ENCODE data around the gene UCP3. TPM values are rescaled to one million over a fixed set of nuclear protein-coding genes. Genes with fewer than 3 reads are reported as not detected.
A peak's percentile ranks its signal among the peaks of the same experiment; 100 is the strongest.

Gene UCP3
- total RNA-seq, 1 experiment from 2014 or later = 1.3 TPM

DNA sequence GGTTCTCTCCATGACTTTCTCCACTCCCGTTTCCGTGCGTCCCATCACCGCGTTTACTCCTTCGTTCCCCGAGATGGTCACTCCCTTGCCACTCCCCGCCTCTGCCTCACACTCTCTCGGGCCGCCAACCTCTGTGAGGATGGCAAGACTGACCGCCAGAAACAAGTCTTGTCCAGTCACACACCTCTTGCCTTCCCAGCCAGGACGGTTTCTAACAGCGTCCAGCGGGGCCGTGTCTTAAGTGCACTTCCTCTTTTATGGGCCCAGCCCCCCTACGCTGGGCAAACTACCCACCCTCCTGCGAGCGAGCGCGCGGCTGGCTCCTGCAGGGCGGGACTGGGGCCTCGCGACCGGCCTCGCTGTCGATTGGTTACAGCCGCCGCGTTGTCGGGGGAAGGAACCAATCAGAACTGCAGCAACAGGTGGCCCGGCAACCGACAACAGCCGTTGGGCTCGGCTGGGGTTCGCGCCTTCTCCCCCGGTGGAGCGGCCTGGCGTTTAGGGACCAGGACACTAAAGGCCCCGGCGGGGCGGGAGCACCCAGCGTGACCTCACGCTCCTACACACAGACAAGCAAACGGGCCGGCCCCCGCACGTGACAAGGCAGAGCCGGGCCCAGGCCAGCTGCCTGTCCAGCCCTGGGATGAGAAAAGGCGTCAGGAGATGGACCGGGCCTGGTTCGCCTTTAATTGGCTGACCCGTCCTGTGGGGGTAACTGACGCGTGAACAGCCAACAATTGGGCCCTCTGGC, 25.7 kb downstream of the UCP3 start:
- Histone ChIP-seq H3K36me3 (ENCODE audit: control insufficient read depth in 1 of 2, insufficient read depth in 2 of 2, low read length in 2 of 2) (no peaks in the 10 kb centered on the region), H3K27me3 (ENCODE audit: insufficient read depth, low read length) (no peaks in the 10 kb centered on the region), H3K9me2 (ENCODE audit: insufficient read depth) (no peaks in the 10 kb centered on the region), H4K20me1 (ENCODE audit: insufficient read depth) (no peaks in the 10 kb centered on the region), H3K9ac (ENCODE audit: low read length) (peak overlapping the region; percentile 66), H3K27ac (ENCODE audit: low read depth, low read length) (peak overlapping the region; percentile 85), H3K79me2 (ENCODE audit: insufficient read depth, low read length) (0 out of 2 replicates have a peak, but pooled peaks cover 3% of the 10 kb centered on the region), H3K4me3 (replicated peaks in 1 of 2; ENCODE audit: low read depth in 1 of 2, low read length in 2 of 2) (peak overlapping the region; percentile 57 to 66), H3K9me3 (ENCODE audit: control insufficient read depth in 1 of 2, insufficient read depth in 1 of 2, low read depth in 1 of 2, low read length in 2 of 2) (no peaks in the 10 kb centered on the region), H2AFZ (ENCODE audit: low read depth, low read length, poor library complexity, severe bottlenecking) (peak overlapping the region; percentile 56), H3K4me2 (ENCODE audit: low read length) (peak overlapping the region; percentile 91), H3K4me1 (ENCODE audit: control insufficient read depth in 1 of 2, insufficient read depth in 2 of 2, low read length in 2 of 2) (peaks cover 16 to 37% of the 10 kb centered on the region in 2 experiments)
- TF ChIP-seq POLR2AphosphoS5 (IDR thresholded peaks at IDR 0.05; ENCODE audit: low read depth, low read length) (peak; percentile 52; the same call in 1 of the 2 replicates), EZH2 (IDR thresholded peaks at IDR 0.05) (no peak), POLR2A (IDR thresholded peaks at IDR 0.05; ENCODE audit: borderline replicate concordance, extremely low read depth, insufficient read depth, insufficient read length) (peak; percentile 36), EZH2phosphoT487 (IDR thresholded peaks at IDR 0.05; ENCODE audit: borderline replicate concordance) (no peak), SRF (IDR thresholded peaks at IDR 0.05; ENCODE audit: low read depth) (no peak), ELF1 (IDR thresholded peaks at IDR 0.05; ENCODE audit: borderline replicate concordance, low read depth) (no peak), CEBPB (IDR thresholded peaks at IDR 0.05; ENCODE audit: low read depth) (no peak), SP1 (IDR thresholded peaks at IDR 0.05; ENCODE audit: low read depth) (peak; percentile 73), CBX3 (IDR thresholded peaks at IDR 0.05; ENCODE audit: low read depth) (no peak; the same call in 1 of the 2 replicates), SIN3A (IDR thresholded peaks at IDR 0.05; ENCODE audit: low read depth) (peak; percentile 48; the same call in 1 of the 2 replicates), YY1 (IDR thresholded peaks at IDR 0.05; ENCODE audit: extremely low read depth, insufficient replicate concordance, low read depth, low read length) (peak; percentile 34), ZFX (IDR thresholded peaks at IDR 0.05) (peak; percentile 62; the same call in 1 of the 2 replicates)
- TF ChIP-seq, protein P1, sequence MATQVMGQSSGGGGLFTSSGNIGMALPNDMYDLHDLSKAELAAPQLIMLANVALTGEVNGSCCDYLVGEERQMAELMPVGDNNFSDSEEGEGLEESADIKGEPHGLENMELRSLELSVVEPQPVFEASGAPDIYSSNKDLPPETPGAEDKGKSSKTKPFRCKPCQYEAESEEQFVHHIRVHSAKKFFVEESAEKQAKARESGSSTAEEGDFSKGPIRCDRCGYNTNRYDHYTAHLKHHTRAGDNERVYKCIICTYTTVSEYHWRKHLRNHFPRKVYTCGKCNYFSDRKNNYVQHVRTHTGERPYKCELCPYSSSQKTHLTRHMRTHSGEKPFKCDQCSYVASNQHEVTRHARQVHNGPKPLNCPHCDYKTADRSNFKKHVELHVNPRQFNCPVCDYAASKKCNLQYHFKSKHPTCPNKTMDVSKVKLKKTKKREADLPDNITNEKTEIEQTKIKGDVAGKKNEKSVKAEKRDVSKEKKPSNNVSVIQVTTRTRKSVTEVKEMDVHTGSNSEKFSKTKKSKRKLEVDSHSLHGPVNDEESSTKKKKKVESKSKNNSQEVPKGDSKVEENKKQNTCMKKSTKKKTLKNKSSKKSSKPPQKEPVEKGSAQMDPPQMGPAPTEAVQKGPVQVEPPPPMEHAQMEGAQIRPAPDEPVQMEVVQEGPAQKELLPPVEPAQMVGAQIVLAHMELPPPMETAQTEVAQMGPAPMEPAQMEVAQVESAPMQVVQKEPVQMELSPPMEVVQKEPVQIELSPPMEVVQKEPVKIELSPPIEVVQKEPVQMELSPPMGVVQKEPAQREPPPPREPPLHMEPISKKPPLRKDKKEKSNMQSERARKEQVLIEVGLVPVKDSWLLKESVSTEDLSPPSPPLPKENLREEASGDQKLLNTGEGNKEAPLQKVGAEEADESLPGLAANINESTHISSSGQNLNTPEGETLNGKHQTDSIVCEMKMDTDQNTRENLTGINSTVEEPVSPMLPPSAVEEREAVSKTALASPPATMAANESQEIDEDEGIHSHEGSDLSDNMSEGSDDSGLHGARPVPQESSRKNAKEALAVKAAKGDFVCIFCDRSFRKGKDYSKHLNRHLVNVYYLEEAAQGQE (IDR thresholded peaks at IDR 0.05; ENCODE audit: low read depth) = no peak
- TF ChIP-seq, protein P2, sequence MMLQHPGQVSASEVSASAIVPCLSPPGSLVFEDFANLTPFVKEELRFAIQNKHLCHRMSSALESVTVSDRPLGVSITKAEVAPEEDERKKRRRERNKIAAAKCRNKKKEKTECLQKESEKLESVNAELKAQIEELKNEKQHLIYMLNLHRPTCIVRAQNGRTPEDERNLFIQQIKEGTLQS (IDR thresholded peaks at IDR 0.05) = no peak
- TF ChIP-seq, protein P3, sequence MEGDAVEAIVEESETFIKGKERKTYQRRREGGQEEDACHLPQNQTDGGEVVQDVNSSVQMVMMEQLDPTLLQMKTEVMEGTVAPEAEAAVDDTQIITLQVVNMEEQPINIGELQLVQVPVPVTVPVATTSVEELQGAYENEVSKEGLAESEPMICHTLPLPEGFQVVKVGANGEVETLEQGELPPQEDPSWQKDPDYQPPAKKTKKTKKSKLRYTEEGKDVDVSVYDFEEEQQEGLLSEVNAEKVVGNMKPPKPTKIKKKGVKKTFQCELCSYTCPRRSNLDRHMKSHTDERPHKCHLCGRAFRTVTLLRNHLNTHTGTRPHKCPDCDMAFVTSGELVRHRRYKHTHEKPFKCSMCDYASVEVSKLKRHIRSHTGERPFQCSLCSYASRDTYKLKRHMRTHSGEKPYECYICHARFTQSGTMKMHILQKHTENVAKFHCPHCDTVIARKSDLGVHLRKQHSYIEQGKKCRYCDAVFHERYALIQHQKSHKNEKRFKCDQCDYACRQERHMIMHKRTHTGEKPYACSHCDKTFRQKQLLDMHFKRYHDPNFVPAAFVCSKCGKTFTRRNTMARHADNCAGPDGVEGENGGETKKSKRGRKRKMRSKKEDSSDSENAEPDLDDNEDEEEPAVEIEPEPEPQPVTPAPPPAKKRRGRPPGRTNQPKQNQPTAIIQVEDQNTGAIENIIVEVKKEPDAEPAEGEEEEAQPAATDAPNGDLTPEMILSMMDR (IDR thresholded peaks at IDR 0.05 in 2 of 3, conservative IDR thresholded peaks at IDR 0.05 in 1 of 3; ENCODE audit: borderline replicate concordance in 1 of 3, insufficient read depth in 1 of 3, low read depth in 2 of 3, low read length in 2 of 3) = no peak
- TF ChIP-seq, protein P4, sequence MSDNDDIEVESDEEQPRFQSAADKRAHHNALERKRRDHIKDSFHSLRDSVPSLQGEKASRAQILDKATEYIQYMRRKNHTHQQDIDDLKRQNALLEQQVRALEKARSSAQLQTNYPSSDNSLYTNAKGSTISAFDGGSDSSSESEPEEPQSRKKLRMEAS (IDR thresholded peaks at IDR 0.05) = peak; percentile 93
- CTCF ChIA-PET = no interaction called here
- no TSS peak for BruUV-seq (replicated peaks)
- intact Hi-C loops (cut with micrococcal nuclease) = loop anchor here (5.0 kb wide), 1 partner anchor 189 kb away; the partner anchor contains the start of genes C2CD3 and PPME1
- RAD21 ChIA-PET (ENCODE audit: low non-redundant PET in 1 of 2, low total read pairs in 2 of 2, uncharacterized antibody in 2 of 2, unreplicated experiment in 2 of 2) = interaction anchor here (0.6 to 0.7 kb wide), 2 partner anchors 187 kb away, joined by 5 to 6 read pairs; partner anchors contain the start of gene C2CD3 (in 2 of the 2)
- ATAC-seq (peak; percentile 90), DNase-seq (ENCODE audit: low read depth, low spot score) (peak; percentile 83)
- POLR2A ChIA-PET = interaction anchor here (1.1 kb wide), 1 partner anchor 10 kb away, joined by 3 read pairs; no protein-coding TSS in a partner anchor

All from HCT116 (cell line).